ENCODE measurements around the gene PGAM2. TPM values are rescaled to one million over a fixed set of nuclear protein-coding genes. Genes with fewer than 3 reads are reported as not detected.
"Not testable (repeated sequence)": the region's sequence is repeated elsewhere in the genome, so short reads cannot be mapped to it uniquely, and the experiment has no call there.

Gene PGAM2
- total RNA-seq, 2 donors from 2014 or later = 1.2 to 1.3 TPM

DNA sequence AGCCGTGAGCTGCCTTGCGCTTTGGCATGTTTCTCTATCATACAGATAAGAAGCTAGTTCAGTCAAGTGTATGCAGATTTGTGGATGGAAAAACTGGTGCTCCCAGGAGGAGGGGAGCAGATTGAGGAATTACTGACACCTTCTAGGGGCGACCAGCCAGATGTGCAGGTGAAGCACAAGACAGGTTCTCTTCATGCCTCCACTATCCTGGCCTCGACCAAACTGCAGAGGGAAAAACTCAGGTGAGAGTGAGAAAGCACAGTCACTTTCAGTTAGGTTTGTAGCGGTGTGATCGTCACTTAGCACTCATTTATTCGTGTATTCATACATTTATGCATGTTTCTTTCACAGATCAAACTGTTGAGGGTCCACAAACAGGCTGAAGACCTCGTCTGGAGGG is 21.5 kb downstream of the PGAM2 start:
- no peaks in the 10 kb centered on the region for H3K9me3 Mint-ChIP-seq
- TF ChIP-seq, protein P1, sequence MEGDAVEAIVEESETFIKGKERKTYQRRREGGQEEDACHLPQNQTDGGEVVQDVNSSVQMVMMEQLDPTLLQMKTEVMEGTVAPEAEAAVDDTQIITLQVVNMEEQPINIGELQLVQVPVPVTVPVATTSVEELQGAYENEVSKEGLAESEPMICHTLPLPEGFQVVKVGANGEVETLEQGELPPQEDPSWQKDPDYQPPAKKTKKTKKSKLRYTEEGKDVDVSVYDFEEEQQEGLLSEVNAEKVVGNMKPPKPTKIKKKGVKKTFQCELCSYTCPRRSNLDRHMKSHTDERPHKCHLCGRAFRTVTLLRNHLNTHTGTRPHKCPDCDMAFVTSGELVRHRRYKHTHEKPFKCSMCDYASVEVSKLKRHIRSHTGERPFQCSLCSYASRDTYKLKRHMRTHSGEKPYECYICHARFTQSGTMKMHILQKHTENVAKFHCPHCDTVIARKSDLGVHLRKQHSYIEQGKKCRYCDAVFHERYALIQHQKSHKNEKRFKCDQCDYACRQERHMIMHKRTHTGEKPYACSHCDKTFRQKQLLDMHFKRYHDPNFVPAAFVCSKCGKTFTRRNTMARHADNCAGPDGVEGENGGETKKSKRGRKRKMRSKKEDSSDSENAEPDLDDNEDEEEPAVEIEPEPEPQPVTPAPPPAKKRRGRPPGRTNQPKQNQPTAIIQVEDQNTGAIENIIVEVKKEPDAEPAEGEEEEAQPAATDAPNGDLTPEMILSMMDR (conservative IDR thresholded peaks at IDR 0.05) = no peak
- H3K27me3 Mint-ChIP-seq (ENCODE audit: insufficient read depth) = peaks cover 21% of the 10 kb centered on the region
- Histone ChIP-seq H3K4me3 (ENCODE audit: low read length) (peak overlapping the region; percentile 99), H3K36me3 (ENCODE audit: control insufficient read depth, insufficient read depth, low read length) (peaks cover 19% of the 10 kb centered on the region), H3K9me3 (ENCODE audit: control insufficient read depth, low read length) (peaks cover 4% of the 10 kb centered on the region), H3K27ac (ENCODE audit: low read depth, low read length) (no peak overlapping the region), H3K9ac (ENCODE audit: extremely low read depth, low read length, poor library complexity, severe bottlenecking) (no peak overlapping the region), H3K4me1 (ENCODE audit: control insufficient read depth, insufficient read depth, low read length) (no peaks in the 10 kb centered on the region), H3K27me3 (ENCODE audit: control insufficient read depth, insufficient read depth, low read length, poor library complexity, severe bottlenecking) (peaks cover 11% of the 10 kb centered on the region)
- 40 to 43% methylated on average over 6 to 8 of the region's 8 CpGs for WGBS, 2 experiments (ENCODE audit: insufficient coverage in 1 of 2, insufficient read length in 1 of 2)
- peaks cover 10% of the 10 kb centered on the region for H3K36me3 Mint-ChIP-seq (ENCODE audit: low read depth)
- peak overlapping the region; percentile 77 for H3K4me3 Mint-ChIP-seq
- DNase-seq = peak; percentile 47
- H3K27ac Mint-ChIP-seq = no peak overlapping the region
- peaks cover 14% of the 10 kb centered on the region for H3K4me1 Mint-ChIP-seq

GRCh38 chr7:44042221-44042620 is 23.1 kb downstream of the PGAM2 start:
- no peak overlapping the region for H3K9ac ChIP-seq (ENCODE audit: extremely low read depth, low read length, poor library complexity, severe bottlenecking)
- peaks cover 4% of the 10 kb centered on the region for H3K9me3 ChIP-seq (ENCODE audit: control insufficient read depth, low read length)
- DNase-seq = no peak
- Mint-ChIP-seq H3K27ac (no peak overlapping the region), H3K4me3 (no peak overlapping the region), H3K9me3 (no peaks in the 10 kb centered on the region), H3K27me3 (ENCODE audit: insufficient read depth) (peaks cover 25% of the 10 kb centered on the region), H3K4me1 (peaks cover 14% of the 10 kb centered on the region), H3K36me3 (ENCODE audit: low read depth) (peaks cover 8% of the 10 kb centered on the region)
- peaks cover 11% of the 10 kb centered on the region for H3K36me3 ChIP-seq (ENCODE audit: control insufficient read depth, insufficient read depth, low read length)
- H3K27ac ChIP-seq (ENCODE audit: low read depth, low read length) = no peak overlapping the region
- H3K4me1 ChIP-seq (ENCODE audit: control insufficient read depth, insufficient read depth, low read length) = no peaks in the 10 kb centered on the region
- H3K27me3 ChIP-seq (ENCODE audit: control insufficient read depth, insufficient read depth, low read length, poor library complexity, severe bottlenecking) = peaks cover 11% of the 10 kb centered on the region
- H3K4me3 ChIP-seq (ENCODE audit: low read length) = no peak overlapping the region
- TF ChIP-seq, protein P1 (conservative IDR thresholded peaks at IDR 0.05) = no peak
- WGBS, 2 experiments (ENCODE audit: insufficient coverage in 1 of 2, insufficient read length in 1 of 2) = 89 to 90% methylated on average over 2 of the region's 2 CpGs

DNA sequence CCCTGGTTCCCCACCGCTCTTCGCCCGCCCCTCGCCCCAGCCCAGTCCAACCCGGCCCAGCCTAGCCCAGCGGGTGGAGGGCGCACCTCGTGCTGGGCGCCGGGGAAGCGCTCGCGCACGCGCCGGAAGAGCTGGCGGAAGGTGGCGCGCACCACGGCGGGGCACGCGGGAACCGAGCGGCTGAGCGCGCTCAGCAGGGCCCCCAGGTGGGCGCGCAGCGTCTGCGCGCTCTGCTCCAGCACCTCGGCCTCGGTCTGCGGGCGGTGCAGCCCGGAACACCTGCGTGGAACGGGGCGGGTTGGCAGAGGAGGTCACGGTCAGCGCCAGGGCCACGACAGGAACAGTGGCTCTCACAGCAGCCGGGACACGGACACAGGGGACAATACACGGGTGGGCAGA is 24.9 kb downstream of the PGAM2 start:
- H3K36me3 Mint-ChIP-seq (ENCODE audit: low read depth); H3K27ac ChIP-seq (ENCODE audit: low read depth, low read length); H3K9ac ChIP-seq (ENCODE audit: extremely low read depth, low read length, poor library complexity, severe bottlenecking); H3K36me3 ChIP-seq (ENCODE audit: control insufficient read depth, insufficient read depth, low read length); H3K27ac Mint-ChIP-seq; H3K9me3 Mint-ChIP-seq; H3K4me3 ChIP-seq (ENCODE audit: low read length); H3K4me1 Mint-ChIP-seq; H3K4me1 ChIP-seq (ENCODE audit: control insufficient read depth, insufficient read depth, low read length); H3K9me3 ChIP-seq (ENCODE audit: control insufficient read depth, low read length): not testable (repeated sequence)
- peaks cover 11% of the 10 kb centered on the region for H3K27me3 ChIP-seq (ENCODE audit: control insufficient read depth, insufficient read depth, low read length, poor library complexity, severe bottlenecking)
- TF ChIP-seq, protein P1 (conservative IDR thresholded peaks at IDR 0.05) = peak; percentile 37
- H3K27me3 Mint-ChIP-seq (ENCODE audit: insufficient read depth) = peaks cover 28% of the 10 kb centered on the region
- WGBS, 2 experiments (ENCODE audit: insufficient coverage in 1 of 2, insufficient read length in 1 of 2) = 5% methylated on average over 44 of the region's 46 CpGs; no CpG with 5 or more reads in 1 of the 2 experiments
- peak overlapping the region; percentile 36 for H3K4me3 Mint-ChIP-seq
- DNase-seq = peak; percentile 66

DNA sequence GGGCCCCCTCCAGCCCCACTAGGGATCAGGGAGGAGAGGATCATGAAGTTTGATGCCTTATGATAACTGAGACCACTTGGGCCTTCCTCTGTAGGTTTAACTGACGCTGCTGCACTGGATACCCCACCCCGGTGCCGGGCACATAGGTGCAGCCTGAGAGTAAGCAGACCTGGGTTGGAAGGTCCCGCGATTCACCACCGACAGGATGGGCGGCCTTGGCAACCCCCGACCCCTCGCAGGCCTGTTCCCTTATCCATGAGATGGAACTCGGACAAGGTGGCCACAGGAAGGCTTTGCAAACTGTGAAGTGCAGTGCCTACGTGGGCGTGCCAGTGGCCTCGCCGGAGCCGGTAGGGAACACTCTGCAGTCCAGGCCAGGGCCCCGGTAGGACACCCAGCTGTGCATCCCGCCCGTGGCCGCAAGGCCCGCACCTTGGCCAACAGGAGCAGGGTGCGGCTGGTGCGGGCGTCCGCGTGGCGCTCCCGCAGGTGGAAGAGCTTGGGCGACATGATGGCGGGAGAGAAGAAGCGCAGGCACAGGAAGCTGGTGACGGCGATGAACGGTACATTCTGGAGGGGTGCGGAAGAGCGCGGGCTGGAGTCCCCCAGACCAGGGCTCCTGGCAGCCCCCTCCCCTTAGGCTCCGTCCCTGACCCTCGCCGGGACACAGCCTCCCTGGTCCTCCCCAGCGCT is 25.4 kb downstream of the PGAM2 start:
- H3K4me3 Mint-ChIP-seq = peak overlapping the region; percentile 36
- H3K27me3 Mint-ChIP-seq (ENCODE audit: insufficient read depth) = peaks cover 31% of the 10 kb centered on the region
- H3K4me1 ChIP-seq (ENCODE audit: control insufficient read depth, insufficient read depth, low read length); H3K9me3 ChIP-seq (ENCODE audit: control insufficient read depth, low read length); H3K9me3 Mint-ChIP-seq; H3K9ac ChIP-seq (ENCODE audit: extremely low read depth, low read length, poor library complexity, severe bottlenecking); H3K4me3 ChIP-seq (ENCODE audit: low read length); H3K27ac Mint-ChIP-seq; H3K36me3 Mint-ChIP-seq (ENCODE audit: low read depth); H3K4me1 Mint-ChIP-seq; H3K36me3 ChIP-seq (ENCODE audit: control insufficient read depth, insufficient read depth, low read length); DNase-seq; H3K27ac ChIP-seq (ENCODE audit: low read depth, low read length): not testable (repeated sequence)
- WGBS, 2 experiments (ENCODE audit: insufficient coverage in 1 of 2, insufficient read length in 1 of 2) = 36% methylated on average over 12 of the region's 40 CpGs; no CpG with 5 or more reads in 1 of the 2 experiments
- H3K27me3 ChIP-seq (ENCODE audit: control insufficient read depth, insufficient read depth, low read length, poor library complexity, severe bottlenecking) = peaks cover 11% of the 10 kb centered on the region

DNA sequence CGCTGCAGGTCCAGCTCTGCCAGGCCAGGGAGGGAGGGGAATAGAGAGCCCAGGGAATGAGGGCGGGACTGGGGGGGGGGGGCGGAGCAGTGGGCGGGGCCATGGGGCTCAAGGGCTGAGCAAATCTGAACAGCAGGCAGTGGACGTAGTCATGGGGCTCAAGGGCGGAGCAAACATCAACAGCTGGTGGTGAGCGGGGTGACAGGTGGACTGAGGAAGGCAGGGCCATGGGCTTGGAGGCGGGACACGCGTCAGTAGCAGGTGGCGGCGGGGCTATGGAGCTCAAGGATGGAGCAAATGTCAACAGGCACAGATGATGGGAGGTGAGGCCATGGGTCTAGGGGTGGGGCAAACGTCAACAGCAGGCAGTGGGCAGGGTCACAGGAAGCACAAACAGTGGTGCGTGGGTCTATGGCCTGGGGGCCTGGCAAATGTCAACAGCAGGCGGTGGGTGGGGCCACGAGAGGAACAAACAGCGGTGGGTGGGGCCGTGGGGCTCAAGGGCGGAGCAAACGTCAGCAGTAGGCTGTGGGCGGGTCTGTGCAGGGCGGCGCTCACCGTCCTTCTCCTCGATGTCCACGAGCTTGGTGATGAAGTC is 26.3 kb downstream of the PGAM2 start:
- not testable (repeated sequence) for H3K4me1 Mint-ChIP-seq; H3K27ac ChIP-seq (ENCODE audit: low read depth, low read length); H3K9ac ChIP-seq (ENCODE audit: extremely low read depth, low read length, poor library complexity, severe bottlenecking); H3K36me3 Mint-ChIP-seq (ENCODE audit: low read depth); H3K27ac Mint-ChIP-seq; H3K4me1 ChIP-seq (ENCODE audit: control insufficient read depth, insufficient read depth, low read length); H3K36me3 ChIP-seq (ENCODE audit: control insufficient read depth, insufficient read depth, low read length); H3K4me3 ChIP-seq (ENCODE audit: low read length); H3K9me3 ChIP-seq (ENCODE audit: control insufficient read depth, low read length); H3K9me3 Mint-ChIP-seq
- peaks cover 11% of the 10 kb centered on the region for H3K27me3 ChIP-seq (ENCODE audit: control insufficient read depth, insufficient read depth, low read length, poor library complexity, severe bottlenecking)
- Mint-ChIP-seq H3K4me3 (peak overlapping the region; percentile 33), H3K27me3 (ENCODE audit: insufficient read depth) (peaks cover 31% of the 10 kb centered on the region)
- DNase-seq = peak; percentile 91
- 9% methylated on average over 10 of the region's 26 CpGs; no CpG with 5 or more reads in 1 of the 2 experiments for WGBS, 2 experiments (ENCODE audit: insufficient coverage in 1 of 2, insufficient read length in 1 of 2)

Data from endodermal cell (in vitro differentiated cells).